GM10248 (cell line): ENCODE data around the gene BAHD1.

Source experiments
- CTCF ChIA-PET: fragments of 300-600 bp; sonication (Branson Sonifier 250); formaldehyde crosslinking; extraction: SDS; loops from one replicate; lab custom pipeline; 2021; ENCODE audit warnings: antibody characterized with exemption; lab: Yijun Ruan, JAX
- POLR2A ChIA-PET: fragments of 350-650 bp; sonication (Branson Sonifier 250); formaldehyde crosslinking; extraction: SDS; loops from one replicate; lab custom pipeline; 2020; ENCODE audit warnings: antibody characterized with exemption; lab: Yijun Ruan, JAX
- DNase-seq: peaks from one replicate; pipeline ENCODE4 v3.0.0; 2012; ENCODE audit errors: extremely low spot score
- CTCF ChIP-seq: IDR thresholded peaks from 2 replicates; pipeline ENCODE4 v1.5.1; 2012; ENCODE audit warnings: mild to moderate bottlenecking, low read depth; ENCODE audit errors: extremely low read depth, missing control alignments, control extremely low read depth

The BAHD1 gene

GRCh38 chr15:40440743-40441564 is at the start of gene BAHD1:
Gene BAHD1, plus strand, starts transcription at chr15:40440953. Its CDS starts 17,512 bp downstream, at chr15:40458465.
- CTCF ChIA-PET, result interaction anchor here (0.9 to 4.0 kb wide), 14 partner anchors 9 to 416 kb away, joined by 3 to 16 read pairs (median 5); no protein-coding TSS in a partner anchor
- POLR2A ChIA-PET, result no interaction called here
- peak; percentile 18 for TF ChIP-seq CTCF
- peak; percentile 100 for DNase-seq

- ChIA-PET CTCF (interaction anchor here (0.8 kb wide), 1 partner anchor 24 kb away, joined by 4 read pairs; no protein-coding TSS in a partner anchor), POLR2A (no interaction called here)
- DNase-seq, result no peak
Observed at GRCh38 chr15:40392986-40393948, 47.5 kb upstream of the BAHD1 start.

GRCh38 chr15:40397688-40398412 is 42.9 kb upstream of the BAHD1 start:
- no peak for TF ChIP-seq CTCF
- ChIA-PET CTCF (interaction anchor here (0.7 to 3.6 kb wide), 14 partner anchors 10 to 123 kb away, joined by 3 to 20 read pairs (median 4); no protein-coding TSS in a partner anchor), POLR2A (interaction anchor here (0.6 to 2.4 kb wide), 2 partner anchors 9 to 29 kb away, joined by 7 to 10 read pairs; no protein-coding TSS in a partner anchor)
- no peak for DNase-seq

More at GRCh38 chr15:40392986-40393948, 47.5 kb upstream of the BAHD1 start:
- no peak for TF ChIP-seq CTCF

- ChIA-PET CTCF (interaction anchor here (0.7 to 3.6 kb wide), 12 partner anchors 9 to 124 kb away, joined by 3 to 20 read pairs (median 6); no protein-coding TSS in a partner anchor), POLR2A (interaction anchor here (2.4 kb wide), 1 partner anchor 9 kb away, joined by 10 read pairs; no protein-coding TSS in a partner anchor)
- peak; percentile 48 for DNase-seq
- TF ChIP-seq CTCF, result no peak
Observed at GRCh38 chr15:40398413-40398873, 42.3 kb upstream of the BAHD1 start.

GRCh38 chr15:40399370-40399769 is 41.4 kb upstream of the BAHD1 start:
- TF ChIP-seq CTCF, result no peak
- ChIA-PET CTCF (interaction anchor here (2.4 to 3.6 kb wide), 3 partner anchors 23 to 55 kb away, joined by 8 to 20 read pairs (median 19); no protein-coding TSS in a partner anchor), POLR2A (no interaction called here)
- no peak for DNase-seq
